ENCODE results near the gene DBP.

- TF ChIP-seq CTCF (IDR thresholded peaks at IDR 0.05 in 2 of 3, conservative IDR thresholded peaks at IDR 0.05 in 1 of 3; ENCODE audit: control insufficient read depth in 2 of 3, extremely low read depth in 1 of 3, insufficient read depth in 1 of 3, low read depth in 3 of 3, low read length in 3 of 3) (no peak), RAD21 (IDR thresholded peaks at IDR 0.05; ENCODE audit: insufficient read depth, low read depth, low read length) (no peak), HDAC2 (IDR thresholded peaks at IDR 0.05) (no peak), PBX3 (IDR thresholded peaks at IDR 0.05; ENCODE audit: insufficient replicate concordance, low read depth, low read length) (no peak)
Measured at GRCh38 chr19:48630296-48631063, 6.7 kb downstream of the DBP start.
